HG03039 (cell line): ENCODE results near the gene SVOPL.
A peak's percentile ranks its signal among the peaks of the same experiment; 100 is the strongest.

Experiments used
- ATAC-seq: cut with Tn5 transposase; IDR thresholded peaks from one replicate; pipeline ENCODE4 v1.9.1; 2021; ENCODE audit warnings: mild to moderate bottlenecking, moderate library complexity; ENCODE audit not compliant: unreplicated experiment

SVOPL gene

DNA sequence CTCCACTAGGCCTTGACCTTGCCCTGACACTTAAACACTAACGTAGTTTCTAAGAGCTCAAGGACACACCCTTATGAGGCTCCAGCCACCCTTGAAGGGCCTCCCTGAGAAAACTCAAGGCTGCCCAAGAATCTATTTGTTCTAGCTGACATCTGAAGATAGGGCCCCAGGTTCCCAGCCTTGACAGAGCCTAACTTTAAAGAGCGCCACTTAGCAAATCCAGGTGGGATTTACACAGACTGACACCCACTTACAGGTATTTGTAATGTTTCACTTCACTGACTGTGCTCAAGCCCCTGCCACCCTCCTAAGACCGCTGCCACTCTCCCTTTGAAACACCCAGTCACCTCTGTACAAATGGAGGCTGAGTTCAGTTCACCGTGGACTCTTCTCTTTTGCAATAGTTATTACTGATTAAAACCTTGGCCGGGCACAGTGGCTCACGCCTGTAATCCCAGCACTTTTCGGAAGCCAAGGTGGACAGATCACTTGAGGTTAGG lies 90.4 kb downstream of the SVOPL start:
- no peak for ATAC-seq

DNA sequence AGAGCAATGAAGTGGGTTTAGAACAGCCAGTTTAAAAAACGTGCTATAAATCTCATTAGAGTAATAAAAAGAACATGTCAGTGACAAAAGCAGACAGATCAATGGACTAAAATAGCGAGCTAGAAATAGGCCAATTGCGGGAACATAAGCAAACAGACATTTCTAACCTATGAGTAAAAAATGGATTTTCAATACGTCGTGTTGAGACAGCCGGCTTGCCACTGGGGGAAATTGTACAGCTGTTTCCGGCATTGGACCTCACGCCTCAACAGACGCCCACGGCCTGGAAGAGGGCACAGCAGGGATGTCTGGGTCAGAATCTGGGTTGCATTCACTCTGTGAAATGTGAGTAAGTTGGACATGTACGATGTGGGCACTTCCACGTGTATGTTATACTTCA lies 92.9 kb downstream of the SVOPL start:
- peak; percentile 66 for ATAC-seq

DNA sequence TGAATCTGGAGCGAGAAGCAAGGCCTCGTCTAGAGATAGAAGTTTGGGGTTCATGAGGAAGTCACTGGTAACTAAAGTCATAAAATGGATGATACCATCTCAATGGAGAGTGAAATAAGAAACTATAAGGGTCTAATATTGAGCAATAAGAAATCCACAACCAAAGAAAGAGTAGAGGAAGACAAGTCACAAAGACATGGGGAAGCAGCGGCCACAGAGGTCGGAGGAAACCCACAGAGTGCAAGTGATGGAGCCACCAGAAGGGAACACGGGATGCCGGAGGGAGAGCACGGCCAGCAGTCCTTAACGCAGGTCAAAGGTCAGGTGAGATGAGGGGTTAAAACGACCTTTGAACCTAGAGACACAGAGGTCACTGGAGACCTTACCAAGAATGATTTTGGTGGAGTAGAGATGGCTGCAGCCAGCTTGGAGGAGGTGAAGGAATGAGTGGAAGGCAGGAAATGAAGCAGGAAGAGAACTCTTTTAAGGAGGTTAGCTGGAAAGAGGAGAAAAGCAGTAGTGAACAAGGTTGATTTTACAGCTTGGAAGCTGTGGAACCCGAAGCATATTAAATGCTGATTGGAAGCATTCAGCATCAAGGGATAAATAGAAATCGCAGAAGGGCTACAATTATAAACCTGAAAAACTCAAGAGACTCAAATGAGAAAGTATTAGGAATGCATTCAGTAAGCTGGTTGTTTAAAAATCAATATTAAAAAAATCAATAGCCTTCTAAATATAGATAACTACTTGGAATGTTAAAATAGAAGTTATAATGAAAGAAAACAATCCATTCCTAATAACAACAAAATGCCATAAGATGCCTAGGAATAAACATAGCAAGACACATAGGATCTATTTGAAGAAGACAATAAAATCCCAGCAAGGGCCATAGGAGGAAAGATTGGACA lies 93.7 kb downstream of the SVOPL start:
- ATAC-seq: no peak

DNA sequence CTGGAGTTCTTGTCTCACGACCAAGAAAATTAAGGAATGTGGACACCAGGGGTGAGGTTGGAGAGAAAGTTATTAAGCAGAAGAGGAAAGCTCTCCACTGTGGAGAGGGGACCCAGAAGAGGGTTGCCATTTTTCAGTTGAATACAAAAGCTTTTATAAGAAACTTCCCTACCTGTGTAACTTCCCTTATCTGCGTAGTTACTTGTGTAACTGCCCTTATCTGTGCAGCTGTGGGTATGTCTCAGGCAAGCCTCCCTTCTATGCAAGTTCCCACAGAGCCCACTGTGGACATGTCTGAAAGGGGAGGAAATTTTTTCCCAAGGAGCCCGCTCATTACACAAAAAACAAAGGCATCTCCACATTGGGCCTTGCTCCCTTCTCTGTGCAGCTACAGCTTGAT lies 94.9 kb downstream of the SVOPL start:
- no peak for ATAC-seq

DNA sequence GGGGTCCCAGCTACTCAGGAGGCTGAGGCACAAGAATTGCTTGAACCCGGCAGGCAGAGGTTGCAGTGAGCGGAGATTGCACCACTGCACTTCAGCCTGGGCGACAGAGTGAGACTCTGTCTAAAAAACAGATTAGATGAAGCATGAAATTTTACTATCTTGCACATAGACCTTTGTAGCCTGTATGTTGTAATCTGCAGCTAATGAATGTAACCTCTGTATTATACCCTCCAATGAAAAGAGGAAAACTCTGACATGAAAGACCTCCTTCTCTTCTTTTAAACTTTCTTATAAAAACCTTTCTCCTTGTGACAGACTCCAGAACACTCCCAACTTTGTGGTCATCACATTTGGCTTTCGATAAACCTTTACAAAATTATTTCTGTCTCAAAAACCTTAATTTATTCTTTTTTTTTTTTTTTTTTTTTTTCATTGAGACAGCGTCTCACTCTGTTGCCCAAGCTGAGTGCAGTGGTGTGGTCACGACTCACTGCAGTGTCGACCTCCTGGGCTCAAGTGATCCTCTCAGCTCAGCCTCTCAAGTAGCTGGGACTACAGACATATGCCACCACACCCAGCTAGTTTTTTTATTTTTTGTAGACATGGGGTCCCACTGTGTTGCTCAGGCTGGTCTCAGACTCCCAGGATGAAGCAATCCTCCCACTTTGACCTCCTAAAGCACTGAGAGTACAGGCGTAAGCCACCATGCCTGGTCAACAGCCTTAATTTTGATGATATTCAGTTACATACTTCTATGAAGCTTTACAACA lies 97.4 kb downstream of the SVOPL start:
- no peak for ATAC-seq

DNA sequence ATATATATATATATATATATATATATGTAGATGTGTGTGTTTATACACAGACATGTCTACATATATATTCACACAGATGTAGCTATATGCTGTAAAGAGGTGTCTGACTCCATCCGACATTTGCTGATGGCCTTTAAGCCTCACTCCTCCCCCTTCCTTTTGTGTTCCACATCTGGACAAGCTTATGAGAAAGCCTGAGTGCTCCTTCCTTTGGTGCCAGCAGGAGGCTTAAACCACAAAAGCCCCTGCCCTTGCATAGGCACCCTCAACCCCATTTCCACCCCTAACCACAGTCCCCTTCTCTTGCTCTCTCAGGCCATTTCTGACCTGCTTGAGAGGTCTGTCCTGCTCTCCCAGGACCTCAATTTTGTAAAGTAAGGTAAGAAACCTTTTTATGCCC lies 98.7 kb downstream of the SVOPL start:
- no peak for ATAC-seq

DNA sequence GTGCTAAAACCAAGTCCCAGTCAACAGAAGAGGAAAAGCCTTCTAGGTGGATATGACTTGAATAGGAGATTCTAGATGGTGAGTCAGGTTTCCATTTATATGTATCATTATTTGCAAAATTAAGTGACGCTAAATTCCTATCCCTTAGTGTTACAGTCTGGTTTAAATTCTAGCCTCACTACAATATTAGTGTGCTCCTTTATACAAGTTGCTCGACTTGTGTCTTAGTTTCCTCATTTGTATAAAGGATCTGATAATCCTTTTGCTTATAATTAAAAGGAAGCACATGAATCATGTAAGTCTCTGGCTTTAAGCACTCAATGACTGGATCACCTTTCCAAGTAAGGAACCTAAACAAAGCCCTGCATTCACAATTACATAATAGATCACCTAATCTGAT lies 105.7 kb downstream of the SVOPL start:
- ATAC-seq: no peak

DNA sequence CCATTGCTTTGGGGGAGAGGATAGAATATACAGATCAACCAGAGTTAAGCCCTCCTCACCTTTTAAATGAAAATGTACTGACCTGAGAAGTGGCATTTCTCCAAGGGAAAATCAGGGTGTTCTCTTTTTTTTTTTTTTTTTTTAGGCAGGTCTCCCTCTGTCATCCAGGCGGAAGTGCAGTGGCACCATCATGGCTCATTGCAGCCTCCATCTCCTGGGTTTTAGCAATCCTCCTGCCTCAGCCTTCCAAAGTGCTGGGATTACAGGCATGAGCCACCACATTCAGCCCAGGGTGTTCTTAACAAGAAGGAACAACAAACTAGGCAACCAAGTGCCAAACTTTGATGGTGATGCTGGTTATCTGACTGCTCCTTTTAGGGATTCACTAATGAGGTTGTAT lies 111.0 kb downstream of the SVOPL start:
- ATAC-seq: no peak

DNA sequence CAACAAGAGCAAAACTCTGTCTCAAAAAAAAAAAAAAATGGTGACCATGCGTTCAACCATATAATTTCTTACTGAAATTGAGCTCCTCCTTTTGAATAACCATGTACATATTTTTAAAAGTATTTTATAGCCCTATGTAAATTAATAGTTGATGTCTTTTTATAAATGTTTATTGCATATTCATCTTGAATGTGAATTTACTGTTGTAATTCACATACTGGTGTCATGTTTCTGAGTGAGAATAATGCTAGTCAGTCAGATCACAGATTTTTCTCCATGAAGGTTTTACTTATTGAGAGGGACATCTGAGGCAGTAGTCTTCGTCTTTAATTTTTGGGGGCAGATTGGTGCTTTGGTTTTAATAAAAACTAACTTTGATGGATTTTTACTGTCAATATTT lies 112.2 kb downstream of the SVOPL start:
- ATAC-seq: no peak

DNA sequence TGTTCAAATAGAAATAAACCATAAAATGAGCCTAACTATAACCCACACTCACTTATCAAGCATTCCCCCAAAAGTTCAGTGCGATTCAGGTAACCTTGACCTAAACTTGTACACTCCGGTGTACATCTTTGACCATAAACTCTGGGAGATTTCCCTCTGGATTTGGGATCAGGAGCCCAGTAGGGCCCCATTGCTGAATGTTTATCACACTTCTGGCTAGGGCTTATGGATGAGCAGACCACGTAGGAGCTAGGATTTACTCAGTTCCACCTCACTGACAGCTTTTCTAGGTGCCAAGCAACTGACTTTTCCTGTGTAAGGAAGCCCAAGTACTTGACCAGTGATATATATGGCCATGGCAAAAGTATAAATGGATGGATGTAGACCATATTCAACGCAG lies 113.7 kb downstream of the SVOPL start:
- no peak for ATAC-seq

DNA sequence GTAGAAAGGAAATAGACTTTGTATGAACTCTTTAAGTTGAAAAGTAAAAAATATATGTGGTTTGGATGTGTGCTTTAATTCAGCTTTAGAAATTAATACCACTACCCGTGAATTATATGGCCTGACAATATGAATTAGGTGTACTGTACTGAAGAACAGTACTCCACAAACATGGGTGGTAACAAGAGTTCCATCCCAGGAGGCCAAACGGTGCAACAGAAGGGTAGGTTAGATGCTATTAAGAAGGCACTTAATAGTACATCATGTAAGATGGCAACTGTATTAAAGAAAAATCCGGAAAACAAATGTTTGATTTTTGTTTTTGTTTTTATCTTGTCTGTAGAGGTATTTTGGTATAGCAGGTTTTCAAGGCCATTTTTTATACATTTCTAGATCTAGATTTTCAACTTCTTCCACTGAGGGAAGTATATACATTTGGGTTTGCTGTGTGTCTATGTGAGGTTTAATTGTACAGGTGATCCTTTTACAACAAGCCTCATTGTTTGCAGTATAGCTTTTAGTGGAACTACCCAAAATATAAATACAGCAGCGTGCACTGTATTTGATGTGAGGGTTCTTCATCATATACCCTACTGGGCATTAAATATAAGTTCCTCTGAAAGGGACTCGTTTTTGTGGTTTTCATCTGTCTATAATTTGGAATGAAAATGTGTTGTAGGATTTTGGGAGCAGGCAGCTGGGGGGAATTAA lies 115.7 kb downstream of the SVOPL start:
- no peak for ATAC-seq

DNA sequence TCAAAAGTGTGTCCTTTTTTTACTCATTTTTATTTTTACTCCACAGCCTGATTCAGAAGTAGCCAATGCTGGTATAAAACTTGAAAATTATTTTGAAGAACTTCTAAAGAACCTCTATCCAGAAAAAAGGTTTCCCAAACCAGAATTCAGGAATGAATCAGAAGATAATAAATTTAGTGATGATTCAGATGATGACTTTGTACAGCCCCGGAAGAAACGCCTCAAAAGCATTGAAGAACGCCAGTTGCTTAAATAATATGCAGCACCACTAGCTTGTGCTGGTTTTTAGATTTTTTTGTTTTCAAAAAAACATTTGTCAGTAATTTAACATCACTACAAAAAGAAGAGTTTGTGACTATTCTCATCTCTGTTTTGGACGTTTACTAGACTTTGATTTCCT lies 116.5 kb downstream of the SVOPL start:
- no peak for ATAC-seq

DNA sequence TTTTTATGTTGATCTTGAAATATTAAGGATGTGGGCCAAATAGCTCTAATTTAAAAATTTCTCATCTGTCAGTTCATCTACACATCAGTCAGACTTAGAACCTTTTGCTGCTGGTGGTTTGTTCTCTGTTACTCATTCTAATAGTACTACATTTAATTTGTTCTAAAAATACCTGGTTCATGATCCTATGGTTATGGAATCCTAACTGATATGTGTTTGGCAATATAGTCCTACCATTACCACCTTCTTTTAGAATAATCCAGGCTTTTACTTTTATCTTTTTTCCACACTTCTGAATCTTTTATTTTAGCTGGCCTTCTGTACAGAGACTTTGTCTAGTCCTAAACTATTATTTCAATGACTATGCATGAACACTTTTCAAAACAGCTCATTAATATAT lies 116.9 kb downstream of the SVOPL start:
- no peak for ATAC-seq

DNA sequence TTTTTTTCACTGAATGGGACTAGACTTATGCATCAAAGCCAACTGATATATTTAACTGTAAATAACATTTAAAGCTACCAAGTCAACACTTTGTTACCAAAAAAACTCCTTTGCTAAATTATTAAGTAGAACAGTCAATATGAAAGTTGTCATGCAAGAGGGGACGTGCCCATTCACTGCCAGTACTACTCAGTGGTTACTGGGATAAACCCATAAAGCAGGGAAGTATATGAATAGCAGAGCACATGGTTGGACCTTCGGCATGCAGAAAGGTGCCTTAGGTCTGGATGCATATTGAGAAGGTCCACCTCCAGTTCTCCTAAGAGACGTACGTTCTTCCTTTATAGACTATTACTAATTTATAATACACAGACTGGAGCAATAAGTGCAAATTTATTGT lies 120.1 kb downstream of the SVOPL start:
- ATAC-seq: peak; percentile 52

DNA sequence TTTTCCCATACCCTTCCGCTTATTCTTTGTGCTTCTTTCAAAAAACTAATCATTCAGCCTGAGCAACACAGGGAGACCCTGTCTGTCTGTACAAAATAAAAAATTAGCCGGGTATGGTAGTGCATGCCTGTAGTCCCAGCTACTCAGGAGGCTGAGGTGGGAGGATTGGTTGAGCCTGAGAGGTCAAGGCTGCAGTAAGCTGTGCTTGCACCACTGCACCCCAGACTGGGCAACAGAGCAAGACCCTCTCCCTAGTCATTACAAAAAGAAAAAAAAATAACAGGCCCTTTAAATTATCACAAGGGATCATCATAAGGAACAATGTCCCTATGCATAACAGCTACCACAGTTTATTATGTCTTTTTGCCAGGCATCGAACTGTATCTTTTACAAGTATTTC lies 121.5 kb downstream of the SVOPL start:
- no peak for ATAC-seq

DNA sequence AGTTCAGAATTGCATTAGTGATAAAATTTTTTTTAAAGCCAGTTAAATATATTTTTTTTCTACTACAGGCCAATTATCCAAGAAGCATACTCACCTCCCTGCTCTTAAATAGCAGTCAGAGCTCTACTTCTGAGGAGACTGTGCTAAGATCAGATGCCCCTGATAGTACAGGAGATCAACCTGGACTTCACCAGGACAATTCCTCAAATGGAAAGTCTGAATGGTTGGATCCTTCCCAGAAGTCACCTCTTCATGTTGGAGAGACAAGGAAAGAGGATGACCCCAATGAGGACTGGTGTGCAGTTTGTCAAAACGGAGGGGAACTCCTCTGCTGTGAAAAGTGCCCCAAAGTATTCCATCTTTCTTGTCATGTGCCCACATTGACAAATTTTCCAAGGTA lies 122.0 kb downstream of the SVOPL start:
- no peak for ATAC-seq

DNA sequence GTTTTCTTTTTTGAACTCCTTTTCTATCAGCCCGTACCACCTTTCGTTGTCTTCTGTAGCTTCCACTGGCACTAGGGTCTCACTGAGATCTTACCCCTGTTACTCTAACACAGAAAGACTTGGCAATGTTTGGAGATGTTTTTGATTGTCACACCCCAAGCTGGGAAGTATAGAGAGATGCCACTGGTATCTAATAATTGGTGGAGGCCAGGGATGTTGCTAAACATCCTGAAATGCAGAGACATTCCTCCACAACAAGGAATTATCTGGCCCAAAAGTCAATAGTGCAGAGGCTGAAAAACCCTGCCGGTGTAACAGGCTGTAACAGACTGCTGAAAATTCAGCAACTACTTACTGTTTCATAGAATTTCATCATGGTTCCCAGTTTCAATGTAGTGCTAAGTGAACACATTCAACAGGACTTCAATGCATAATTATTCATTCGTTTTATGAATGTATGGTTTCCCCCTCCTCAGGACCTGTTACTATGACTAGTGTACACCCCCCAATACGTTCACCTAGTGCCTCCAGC lies 125.2 kb downstream of the SVOPL start:
- no peak for ATAC-seq

DNA sequence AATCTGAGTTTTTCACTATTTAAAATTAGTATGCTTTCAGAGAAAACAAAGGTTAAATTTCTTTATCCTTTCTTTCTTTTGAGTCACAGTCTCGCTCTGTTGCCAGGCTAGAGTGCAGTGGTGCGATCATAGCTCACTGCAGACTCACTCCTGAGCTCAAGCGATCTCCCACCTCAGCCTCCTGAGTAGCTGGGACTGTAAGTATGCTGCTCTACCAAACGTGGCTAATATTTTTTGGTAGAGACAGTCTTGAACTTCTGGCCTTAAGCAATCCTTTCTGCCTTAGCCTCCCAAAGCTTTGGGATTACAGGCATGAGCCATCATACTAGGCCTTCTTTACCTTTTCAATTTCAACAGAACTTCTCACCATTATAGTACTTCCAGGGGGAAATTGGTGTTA lies 127.4 kb downstream of the SVOPL start:
- no peak for ATAC-seq

DNA sequence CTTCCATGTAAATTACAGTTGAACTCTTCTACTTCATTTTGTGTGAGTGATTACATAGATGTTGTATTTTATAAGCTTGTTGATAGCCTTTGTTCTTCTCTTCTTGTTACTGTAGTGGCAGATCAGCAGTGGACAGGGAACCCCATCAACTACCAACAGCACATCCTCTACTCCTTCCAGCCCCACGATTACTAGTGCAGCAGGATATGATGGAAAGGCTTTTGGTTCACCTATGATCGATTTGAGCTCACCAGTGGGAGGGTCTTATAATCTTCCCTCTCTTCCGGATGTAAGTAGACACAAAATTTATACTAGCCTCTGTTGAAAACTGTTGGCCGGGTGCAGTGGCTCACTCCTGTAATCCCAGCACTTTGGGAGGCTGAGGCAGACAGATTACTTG lies 130.4 kb downstream of the SVOPL start:
- no peak for ATAC-seq

DNA sequence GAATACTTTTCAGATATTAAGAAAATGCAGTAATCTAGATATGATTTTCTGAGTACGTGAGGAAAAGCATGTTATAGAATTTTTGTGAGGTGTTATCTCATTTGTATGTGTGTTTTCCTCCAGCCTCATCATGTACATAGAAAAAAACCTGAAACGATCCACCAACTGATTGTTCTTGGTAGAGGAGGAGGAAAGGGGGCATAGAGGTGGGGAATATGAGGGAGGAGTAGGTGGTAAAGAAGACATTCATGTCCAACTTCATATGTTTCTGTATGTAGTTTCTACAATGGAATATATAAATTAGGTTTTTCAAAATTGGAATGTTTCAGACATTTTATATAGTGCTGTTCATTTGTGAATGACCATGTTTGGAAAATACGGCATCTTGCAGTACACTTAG lies 131.7 kb downstream of the SVOPL start:
- no peak for ATAC-seq

DNA sequence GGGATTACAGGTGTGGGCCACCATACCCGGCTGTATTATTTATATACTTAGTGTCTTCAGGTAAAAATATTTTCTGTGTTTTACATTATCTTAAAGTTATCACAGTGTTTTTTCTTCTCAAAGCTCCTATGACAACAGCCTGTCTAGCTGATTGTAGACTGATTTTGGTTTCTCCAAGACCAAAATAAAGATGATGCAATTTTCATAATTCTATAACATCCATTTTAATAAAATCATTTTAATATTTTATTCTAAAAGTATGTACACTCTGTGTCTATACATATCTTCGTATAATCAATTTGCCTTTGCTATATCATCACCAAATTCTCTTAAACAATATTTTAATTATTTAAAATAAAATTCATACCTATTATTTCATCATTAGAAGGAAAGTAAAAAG lies 132.5 kb downstream of the SVOPL start:
- no peak for ATAC-seq
